GM21825 (cell line): ENCODE data around the gene HHIP.
"Not testable (repeated sequence)": the region's sequence is repeated elsewhere in the genome, so short reads cannot be mapped to it uniquely, and the experiment has no call there.

Experiments
- ATAC-seq: cut with Tn5 transposase; IDR thresholded peaks from one replicate; pipeline ENCODE4 v1.9.1; 2021; ENCODE audit warnings: mild to moderate bottlenecking, moderate library complexity; ENCODE audit not compliant: unreplicated experiment

Gene HHIP

DNA sequence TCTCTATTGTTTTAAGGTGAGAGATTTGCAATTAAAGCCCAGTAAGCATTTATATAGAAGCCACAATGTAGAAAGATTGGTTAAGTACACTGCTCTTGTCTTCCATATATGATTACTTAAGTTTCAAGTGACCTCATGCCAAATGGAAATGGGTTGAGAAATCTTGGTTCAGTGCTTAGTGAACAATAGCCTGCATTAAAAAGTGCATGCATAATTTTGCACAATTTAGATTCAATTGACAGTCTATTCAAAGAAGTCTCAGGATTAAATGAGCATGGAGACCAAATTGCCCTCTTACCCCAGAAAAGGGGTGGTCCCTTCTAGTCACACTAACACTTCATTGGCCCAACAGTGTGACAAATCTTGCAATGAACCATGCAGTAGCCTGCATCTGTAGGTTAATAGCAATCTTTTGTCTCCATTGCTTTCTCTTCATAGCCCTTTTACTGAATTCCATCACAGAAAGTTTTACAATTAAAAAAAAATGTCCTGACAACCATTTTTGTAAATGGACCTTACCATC lies 93.6 kb downstream of the HHIP start:
- ATAC-seq = no peak

- ATAC-seq = no peak
Observed at GRCh38 chr4:144740316-144740715, 94.4 kb downstream of the HHIP start.

GRCh38 chr4:144748814-144749555 lies 103.0 kb downstream of the HHIP start:
- no peak for ATAC-seq

DNA sequence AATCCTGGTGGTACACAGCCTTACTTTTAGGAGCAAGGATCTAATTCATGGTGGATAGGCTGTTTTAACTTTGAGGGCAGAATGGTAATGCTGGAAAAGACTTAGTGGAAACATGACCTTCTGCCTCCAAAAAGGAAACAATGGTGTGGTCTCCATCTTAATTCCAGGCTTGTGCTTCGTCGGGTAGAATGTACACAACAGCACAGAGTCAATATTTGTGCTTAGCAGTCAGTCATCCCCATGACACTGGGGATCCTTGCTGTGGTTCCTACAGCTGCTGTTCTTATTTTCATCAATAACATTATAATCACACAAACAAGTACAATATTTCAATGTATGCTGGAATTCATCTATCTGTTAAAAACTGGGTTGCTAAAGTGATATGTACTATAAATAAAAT lies 104.4 kb downstream of the HHIP start:
- no peak for ATAC-seq

GRCh38 chr4:144754562-144755410 lies 108.8 kb downstream of the HHIP start:
- ATAC-seq = no peak

DNA sequence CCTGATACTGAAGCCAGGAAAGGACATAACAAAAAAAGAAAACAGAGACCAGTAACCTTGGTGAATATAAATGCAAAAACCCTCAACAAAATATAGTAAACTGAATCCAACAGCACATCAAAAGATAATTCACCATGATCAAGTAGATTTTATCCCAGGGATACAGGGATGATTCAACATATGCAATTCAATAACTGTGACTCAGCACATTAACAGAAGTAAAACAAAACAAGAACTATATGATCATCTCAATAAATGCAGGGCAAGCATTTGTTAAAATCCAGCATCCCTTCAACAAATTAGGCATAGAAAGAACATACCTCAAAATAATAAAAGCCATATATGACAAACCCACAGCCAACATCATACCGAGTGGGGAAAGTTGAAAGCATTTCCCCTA lies 112.0 kb downstream of the HHIP start:
- no peak for ATAC-seq

- not testable (repeated sequence) for ATAC-seq
Observed at GRCh38 chr4:144768809-144769208, 122.9 kb downstream of the HHIP start.

GRCh38 chr4:144778364-144778763 lies 132.4 kb downstream of the HHIP start:
- ATAC-seq = no peak

- no peak for ATAC-seq
Observed at GRCh38 chr4:144782345-144782744, 136.4 kb downstream of the HHIP start.

- no peak for ATAC-seq
Observed at GRCh38 chr4:144785961-144786360, 140.0 kb downstream of the HHIP start.

- ATAC-seq = peak; percentile 57
Observed at GRCh38 chr4:144787365-144788258, 141.7 kb downstream of the HHIP start.

DNA sequence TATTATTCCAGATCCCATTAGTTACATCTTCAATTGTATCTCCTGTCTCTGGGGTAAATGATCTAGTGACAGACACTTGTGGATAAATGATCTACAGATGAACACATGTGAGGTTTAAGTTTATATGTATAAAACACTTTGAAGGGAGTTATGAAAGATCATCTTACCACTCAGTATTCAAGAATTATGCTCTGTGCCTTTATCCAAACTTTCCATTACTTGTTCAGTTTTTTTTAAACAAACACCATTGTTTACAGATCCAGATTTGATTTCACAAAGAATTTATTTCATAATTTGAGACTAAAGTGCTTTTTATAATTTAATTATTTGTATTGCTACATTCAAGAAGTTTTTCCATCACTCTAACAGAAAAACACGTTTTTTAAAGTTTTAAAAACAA lies 142.5 kb downstream of the HHIP start:
- no peak for ATAC-seq

DNA sequence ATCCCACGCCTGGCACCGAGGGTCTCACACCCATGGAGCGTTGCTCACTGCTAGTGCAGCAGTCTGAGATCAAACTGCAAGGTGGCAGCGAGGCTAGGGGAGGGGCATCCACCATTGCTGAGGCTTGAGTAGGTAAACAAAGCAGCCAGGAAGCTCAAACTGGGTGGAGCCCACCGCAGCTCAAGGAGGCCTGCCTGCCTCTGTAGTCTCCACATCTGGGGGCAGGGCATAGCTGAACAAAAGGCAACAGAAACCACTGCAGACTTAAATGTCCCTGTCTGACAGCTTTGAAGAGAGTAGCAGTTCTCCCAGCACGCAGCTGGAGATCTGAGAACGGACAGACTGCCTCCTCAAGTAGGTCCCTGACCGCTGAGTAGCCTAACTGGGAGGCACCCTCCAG lies 146.0 kb downstream of the HHIP start:
- ATAC-seq = not testable (repeated sequence)
